Measurements from ENCODE around the gene CTSK.

Gene CTSK

DNA sequence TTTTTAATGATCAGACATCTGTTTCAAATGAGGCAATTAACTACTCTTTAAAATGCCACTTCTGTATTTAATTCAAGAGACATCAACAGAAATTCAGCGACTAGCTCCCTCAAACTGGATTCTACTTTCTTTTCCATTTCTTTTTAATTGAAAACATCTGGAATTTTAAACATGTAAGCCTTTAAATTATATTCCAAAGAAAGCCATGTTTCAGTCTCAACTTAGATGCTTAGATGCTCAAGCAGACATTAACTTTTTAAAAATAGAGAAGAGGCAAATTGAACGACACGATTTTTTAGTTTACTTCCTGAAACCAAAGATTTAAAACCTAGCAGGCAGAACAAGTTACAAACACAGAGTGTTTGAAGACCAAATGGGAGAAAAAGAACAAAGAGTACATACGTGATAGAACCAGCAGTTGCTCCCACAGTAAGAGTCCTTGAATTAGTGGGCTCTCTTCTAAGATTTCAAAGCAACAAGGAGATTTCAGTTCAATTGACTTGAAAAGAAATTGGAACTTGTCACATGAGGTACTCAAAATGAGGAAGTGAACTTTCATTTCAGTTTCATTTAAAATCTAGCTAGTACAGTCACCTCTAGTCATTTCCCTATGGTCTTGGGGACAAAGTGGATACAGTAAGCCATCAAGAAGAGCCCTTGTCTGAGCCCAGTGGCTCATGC is 42.6 kb downstream of the CTSK start, which contains the start of gene CTSS:
CTSS (minus strand) TSS at position 483 of the 681 bp plus-strand sequence. CDS start 1,015 bp downstream, outside the sequence.
- H3K4me3 ChIP-seq (ENCODE audit: low read depth, low read length), result peak within 1 kb of the TSS; percentile 38
- no peak for TF ChIP-seq CTCF (IDR thresholded peaks at IDR 0.05; ENCODE audit: low read depth, low read length)

GRCh38 chr1:150764617-150765101 is 43.4 kb downstream of the CTSK start:
- no peak for TF ChIP-seq CTCF (IDR thresholded peaks at IDR 0.05; ENCODE audit: low read depth, low read length)

DNA sequence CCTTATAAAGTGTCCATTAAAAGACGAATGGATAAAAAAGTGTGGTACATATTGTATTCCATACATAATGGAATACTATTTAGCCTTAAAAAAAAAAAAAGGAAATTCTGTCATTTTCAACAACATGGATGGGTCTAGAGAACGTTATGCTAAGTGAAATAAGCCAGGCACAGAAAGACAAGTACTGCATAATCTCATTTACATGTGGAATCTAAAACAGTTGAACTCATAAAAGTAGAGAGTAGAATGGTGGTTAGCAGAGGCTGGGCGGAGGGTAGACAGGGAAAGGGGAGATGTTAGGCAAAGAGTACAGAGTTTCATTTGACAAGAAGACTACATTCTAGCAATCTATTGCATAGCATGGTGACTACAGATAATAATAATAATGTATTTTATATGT is 45.0 kb downstream of the CTSK start:
- H3K4me3 ChIP-seq (ENCODE audit: low read depth, low read length), result no peak overlapping the region

More at GRCh38 chr1:150764617-150765101, 43.4 kb downstream of the CTSK start:
- H3K4me3 ChIP-seq (ENCODE audit: low read depth, low read length), result peak overlapping the region; percentile 38; the same call in 1 of the 2 replicates

GRCh38 chr1:150762552-150762951 is 45.5 kb downstream of the CTSK start:
- H3K4me3 ChIP-seq (ENCODE audit: low read depth, low read length), result no peak overlapping the region
- no peak for TF ChIP-seq CTCF (IDR thresholded peaks at IDR 0.05; ENCODE audit: low read depth, low read length)

More for the DNA sequence above, 45.0 kb downstream of the CTSK start:
- TF ChIP-seq CTCF (IDR thresholded peaks at IDR 0.05; ENCODE audit: low read depth, low read length), result no peak

- H3K4me3 ChIP-seq (ENCODE audit: low read depth, low read length), result no peak overlapping the region
- TF ChIP-seq CTCF (IDR thresholded peaks at IDR 0.05; ENCODE audit: low read depth, low read length), result no peak
Measured at GRCh38 chr1:150761801-150762200, 46.3 kb downstream of the CTSK start.

- no peak overlapping the region for H3K4me3 ChIP-seq (ENCODE audit: low read depth, low read length)
- TF ChIP-seq CTCF (IDR thresholded peaks at IDR 0.05; ENCODE audit: low read depth, low read length), result no peak
Measured at GRCh38 chr1:150760013-150760412, 48.0 kb downstream of the CTSK start.

DNA sequence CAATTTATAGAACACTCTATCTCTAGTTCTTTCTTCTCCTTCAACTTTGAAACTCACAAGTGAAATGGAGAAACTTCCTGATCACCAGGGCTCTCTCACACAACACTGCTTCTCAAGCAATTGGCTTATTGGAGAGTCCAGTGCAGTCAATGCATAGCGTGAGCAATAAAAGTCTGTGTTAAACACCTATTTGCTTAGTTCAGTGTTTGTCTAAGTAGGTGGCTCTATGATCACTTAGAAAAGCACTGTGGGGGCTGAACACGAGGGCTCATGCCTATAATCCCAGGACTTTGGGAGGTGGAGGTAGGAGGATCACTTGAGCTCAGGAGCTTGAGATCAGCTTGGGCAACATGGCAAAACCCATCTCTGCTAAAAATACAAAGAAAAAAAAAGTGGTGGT is 54.6 kb downstream of the CTSK start:
- no peak for TF ChIP-seq CTCF (IDR thresholded peaks at IDR 0.05; ENCODE audit: low read depth, low read length)
- no peak overlapping the region for H3K4me3 ChIP-seq (ENCODE audit: low read depth, low read length)
